Immature natural killer cell (primary cell): ENCODE data around the gene YJU2. TPM values are rescaled to one million over a fixed set of nuclear protein-coding genes. Genes with fewer than 3 reads are reported as not detected.
"Not testable (repeated sequence)": the region's sequence is repeated elsewhere in the genome, so short reads cannot be mapped to it uniquely, and the experiment has no call there.

Experiments used
- DNase-seq, 3 donors: peaks; one replicate each; pipeline ENCODE4 v3.0.0; 2022; ENCODE audit warnings: mixed read lengths in 1 of 3
- H3K27ac Mint-ChIP-seq, 6 donors: one replicate each; pipeline ENCODE4 v1.8.0; 2020; ENCODE audit warnings: mixed read lengths in 6 of 6, mild to moderate bottlenecking in 5 of 6, inconsistent platforms in 4 of 6, moderate library complexity in 3 of 6
- H3K27me3 Mint-ChIP-seq, 3 donors: one replicate each; pipeline ENCODE4 v1.8.0; 2020 to 2021; ENCODE audit warnings: low read depth in 3 of 3, mild to moderate bottlenecking in 3 of 3, mixed read lengths in 3 of 3, moderate library complexity in 3 of 3, inconsistent platforms in 1 of 3
- H3K36me3 Mint-ChIP-seq, 3 donors: one replicate each; pipeline ENCODE4 v1.8.0; 2020; ENCODE audit warnings: mixed read lengths in 3 of 3, inconsistent platforms in 2 of 3, mild to moderate bottlenecking in 2 of 3
- H3K4me1 Mint-ChIP-seq, 2 donors: one replicate each; pipeline ENCODE4 v1.8.0; 2020; ENCODE audit warnings: inconsistent platforms in 2 of 2, mild to moderate bottlenecking in 2 of 2, mixed read lengths in 2 of 2, moderate library complexity in 1 of 2
- H3K4me3 Mint-ChIP-seq, 5 donors: one replicate each; pipeline ENCODE4 v1.8.0; 2020; ENCODE audit warnings: mild to moderate bottlenecking in 5 of 5, mixed read lengths in 5 of 5, inconsistent platforms in 3 of 5, moderate library complexity in 3 of 5
- H3K9me3 Mint-ChIP-seq, 6 donors: one replicate each; pipeline ENCODE4 v1.8.0; 2020; ENCODE audit warnings: mild to moderate bottlenecking in 6 of 6, mixed read lengths in 6 of 6, inconsistent platforms in 4 of 6, moderate library complexity in 3 of 6
- polyA plus RNA-seq, 3 donors: library from polyadenylated mRNA; unstranded; fragments of 300-500 nt; fragmentation: Illumina TruSeq; gene quantifications; one replicate each; pipeline ENCODE4 v1.2.3, GENCODE V29; 2021

Gene YJU2
- polyA plus RNA-seq, 3 donors from 2014 or later, result 13.8 to 42.4 (median 16.9) TPM

DNA sequence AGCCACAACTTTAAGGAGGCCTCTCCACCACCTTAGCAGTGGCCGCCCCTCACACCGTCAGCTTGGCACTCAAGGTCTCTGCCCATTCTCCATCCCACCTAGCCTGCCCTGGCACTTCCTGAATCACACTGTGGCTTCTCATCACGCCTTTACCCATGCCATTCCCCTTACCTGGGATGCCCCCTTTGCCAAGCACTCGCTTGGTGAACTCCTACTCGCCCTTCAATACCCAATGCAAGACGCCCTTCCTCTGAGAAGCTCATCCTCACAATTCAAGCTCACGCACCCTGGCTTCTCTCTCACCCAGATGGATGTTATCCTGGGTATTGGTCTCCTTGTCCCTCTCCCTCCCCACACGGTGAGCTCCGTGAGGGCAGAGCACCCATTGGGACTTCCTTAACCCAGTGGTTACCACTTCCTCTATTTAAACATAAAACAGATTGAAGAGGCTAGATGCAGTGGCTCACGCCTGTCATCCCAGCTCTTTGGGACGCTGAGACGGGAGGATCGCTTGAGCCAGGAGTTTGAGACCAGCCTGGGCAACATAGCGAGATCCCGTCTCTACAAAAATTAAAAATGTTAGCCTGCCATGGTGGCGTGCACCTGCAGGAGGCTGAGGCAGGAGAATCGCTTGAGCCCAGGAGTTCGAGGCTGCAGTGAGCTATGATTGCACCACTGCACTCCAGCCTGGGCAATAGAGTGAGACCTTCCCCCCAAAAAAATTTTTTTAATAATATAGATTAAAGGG lies 19.5 kb downstream of the YJU2 start:
- DNase-seq, result no peak
- Mint-ChIP-seq H3K36me3 (peaks cover 13 to 32% (median 14%) of the 10 kb centered on the region in 3 donors), H3K4me1 (peaks cover 44 to 47% of the 10 kb centered on the region in 2 donors), H3K27me3 (peaks cover 16 to 20% (median 16%) of the 10 kb centered on the region in 3 donors), H3K27ac (peak overlapping the region; percentile 77 to 92 (median 88)), H3K9me3 (no peaks in the 10 kb centered on the region), H3K4me3 (peak overlapping the region; percentile 40 to 82 (median 76))

DNA sequence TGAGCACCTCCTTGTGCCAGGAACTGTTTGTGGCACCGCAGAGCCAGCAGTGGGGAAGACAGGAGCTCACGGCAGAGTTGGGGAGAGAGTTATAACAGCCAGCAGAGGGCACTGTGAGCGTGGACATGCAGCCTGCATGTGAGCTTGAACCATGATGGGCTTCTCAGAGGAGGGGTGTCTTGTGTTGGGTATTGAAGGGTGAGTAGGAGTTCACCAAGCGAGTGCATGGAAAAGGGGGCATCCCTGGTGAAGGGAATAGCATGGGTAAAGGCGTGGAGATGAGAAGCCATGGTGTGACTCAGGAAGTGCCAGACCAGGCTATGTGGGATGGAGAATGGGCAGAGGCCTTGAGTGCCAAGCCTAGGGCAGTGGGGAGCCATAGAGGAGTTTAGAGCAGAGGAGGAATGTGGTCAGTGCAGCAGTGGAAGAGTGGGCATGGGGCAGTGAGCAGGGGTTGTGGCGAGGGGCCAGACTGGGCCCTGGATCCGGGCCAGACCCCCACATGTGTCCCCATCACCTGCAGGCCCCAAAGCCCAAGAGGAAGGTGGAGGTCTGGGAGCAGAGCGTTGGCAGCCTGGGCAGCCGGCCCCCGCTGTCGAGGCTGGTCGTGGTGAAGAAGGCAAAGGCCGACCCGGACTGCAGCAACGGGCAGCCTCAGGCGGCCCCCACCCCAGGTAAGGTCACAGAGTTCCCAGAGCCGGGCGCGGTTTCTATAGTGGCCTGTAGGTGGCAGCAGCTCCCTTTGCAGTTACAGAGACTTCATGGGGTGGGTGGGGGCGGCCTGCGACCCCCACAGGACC lies 20.4 kb downstream of the YJU2 start:
- Mint-ChIP-seq H3K9me3 (no peaks in the 10 kb centered on the region), H3K36me3 (peaks cover 16 to 36% (median 17%) of the 10 kb centered on the region in 3 donors), H3K27ac (peak overlapping the region; percentile 26 to 93 (median 82)), H3K4me3 (peak overlapping the region in 4 of 5 donors; percentile 7 to 49 (median 12)), H3K4me1 (peaks cover 44 to 47% of the 10 kb centered on the region in 2 donors), H3K27me3 (peaks cover 16 to 20% (median 16%) of the 10 kb centered on the region in 3 donors)
- peak; percentile 38 to 48 (median 45) for DNase-seq

DNA sequence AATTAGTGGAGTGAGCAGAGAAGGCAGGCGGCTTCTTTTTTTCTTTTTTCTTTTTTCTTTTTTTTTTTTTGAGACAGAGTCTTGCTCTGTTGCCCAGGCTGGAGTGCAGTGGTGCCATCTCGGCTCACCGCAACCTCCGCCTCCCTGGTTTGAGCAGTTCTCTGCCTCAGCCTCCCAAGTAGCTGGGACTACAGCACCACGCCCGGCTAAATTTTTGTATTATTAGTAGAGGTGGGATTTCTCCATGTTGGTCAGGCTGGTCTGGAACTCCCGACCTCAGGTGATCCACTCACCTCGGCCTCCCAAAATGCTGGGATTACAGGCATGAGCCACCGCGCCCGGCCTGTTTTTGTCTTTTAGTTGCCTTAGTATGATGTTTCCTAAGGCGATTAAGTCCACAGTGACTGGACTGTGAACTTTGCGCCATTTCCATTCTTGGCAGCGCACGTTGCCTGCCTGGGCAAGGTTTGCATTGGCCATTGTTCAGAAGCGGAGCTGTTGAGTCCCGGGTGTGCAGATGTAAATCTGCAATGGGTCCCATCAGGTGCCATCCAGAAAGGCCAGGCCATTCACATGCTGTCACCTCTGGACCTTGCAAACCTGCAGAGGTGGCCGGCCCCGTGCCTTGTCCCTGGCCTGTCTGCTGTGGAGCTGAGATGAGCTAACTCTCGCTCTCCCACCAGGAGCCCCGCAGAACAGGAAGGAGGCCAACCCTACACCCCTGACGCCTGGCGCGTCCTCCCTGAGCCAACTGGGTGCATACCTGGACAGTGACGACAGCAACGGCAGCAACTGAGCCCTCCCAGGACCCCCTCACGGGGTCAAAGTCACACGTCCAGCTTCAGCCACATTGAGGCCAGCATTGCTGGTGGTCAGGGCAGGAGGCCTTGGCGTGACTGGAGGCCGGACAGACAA lies 21.3 kb downstream of the YJU2 start:
- peaks cover 16 to 20% (median 18%) of the 10 kb centered on the region in 3 donors for H3K27me3 Mint-ChIP-seq
- peaks cover 16 to 36% (median 17%) of the 10 kb centered on the region in 3 donors for H3K36me3 Mint-ChIP-seq

DNA sequence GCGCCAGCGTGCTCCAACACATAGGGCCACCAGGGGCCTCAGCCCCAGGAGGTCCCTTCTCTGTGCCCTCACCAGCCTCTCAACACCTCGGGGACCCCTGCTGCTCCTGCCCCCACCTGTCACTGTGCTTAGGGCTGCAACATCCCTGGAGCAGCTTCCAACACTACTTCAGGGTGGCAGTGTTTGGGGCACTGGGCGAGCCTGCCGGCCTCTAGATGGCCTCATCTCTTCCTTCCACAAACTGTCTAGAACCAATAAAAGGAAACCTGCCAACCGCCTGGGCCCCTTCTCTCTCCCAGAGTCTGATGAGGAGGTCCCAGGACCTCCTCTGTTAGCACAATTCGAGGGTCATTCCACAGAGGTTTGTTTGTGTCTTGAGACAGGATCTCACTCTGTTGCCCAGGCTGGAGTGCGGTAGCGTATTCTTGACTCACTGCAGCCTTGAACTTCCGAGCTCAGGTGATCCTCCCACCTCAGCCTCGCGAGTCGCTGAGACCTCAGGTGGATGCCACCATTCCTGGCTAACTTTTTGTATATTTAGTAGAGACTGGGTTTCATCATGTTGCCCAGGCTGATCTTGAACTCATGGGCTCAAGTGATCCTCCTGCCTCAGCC lies 22.0 kb downstream of the YJU2 start:
- no peak overlapping the region for H3K27ac Mint-ChIP-seq
- H3K27me3 Mint-ChIP-seq, result peaks cover 13 to 17% (median 14%) of the 10 kb centered on the region in 3 donors
- H3K36me3 Mint-ChIP-seq, result peaks cover 16 to 36% (median 17%) of the 10 kb centered on the region in 3 donors

More for the DNA sequence above, 21.3 kb downstream of the YJU2 start:
- no peak for DNase-seq
- Mint-ChIP-seq H3K27ac (peak overlapping the region in 1 of 6 donors; percentile 87), H3K4me3 (no peak overlapping the region), H3K4me1 (peaks cover 44% of the 10 kb centered on the region in 2 donors), H3K9me3 (no peaks in the 10 kb centered on the region)

DNA sequence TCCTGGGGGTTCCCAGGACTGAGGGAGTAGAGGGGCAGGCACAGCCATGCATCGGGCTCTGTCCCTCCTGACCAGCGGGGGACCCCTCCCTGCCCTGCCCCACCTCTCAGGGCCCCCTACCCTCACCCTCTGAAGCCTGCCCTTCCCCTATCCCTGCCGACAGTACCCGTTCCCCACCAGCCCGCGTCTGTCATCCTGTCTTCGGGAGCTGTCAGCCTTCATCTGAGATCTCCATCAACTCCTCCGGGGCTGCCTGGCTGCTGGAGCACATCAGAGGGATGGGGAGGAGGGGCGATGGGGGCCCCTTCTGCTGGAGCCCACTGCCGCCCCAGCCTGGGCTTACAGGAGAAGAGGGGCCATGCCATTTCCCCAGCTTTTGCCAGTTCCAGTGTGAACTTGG lies 26.0 kb downstream of the YJU2 start:
- no peaks in the 10 kb centered on the region for H3K9me3 Mint-ChIP-seq
- peaks cover 2 to 4% (median 4%) of the 10 kb centered on the region in 3 donors for H3K27me3 Mint-ChIP-seq
- H3K27ac Mint-ChIP-seq, result no peak overlapping the region
- no peak for DNase-seq
- H3K4me3 Mint-ChIP-seq, result no peak overlapping the region
- peaks cover 0 to 2% of the 10 kb centered on the region in 2 donors for H3K4me1 Mint-ChIP-seq
- H3K36me3 Mint-ChIP-seq, result peaks cover 4 to 16% (median 6%) of the 10 kb centered on the region in 3 donors

More for the DNA sequence above, 22.0 kb downstream of the YJU2 start:
- H3K4me1 Mint-ChIP-seq, result peaks cover 37 to 38% of the 10 kb centered on the region in 2 donors
- no peak for DNase-seq
- no peaks in the 10 kb centered on the region for H3K9me3 Mint-ChIP-seq
- no peak overlapping the region for H3K4me3 Mint-ChIP-seq

DNA sequence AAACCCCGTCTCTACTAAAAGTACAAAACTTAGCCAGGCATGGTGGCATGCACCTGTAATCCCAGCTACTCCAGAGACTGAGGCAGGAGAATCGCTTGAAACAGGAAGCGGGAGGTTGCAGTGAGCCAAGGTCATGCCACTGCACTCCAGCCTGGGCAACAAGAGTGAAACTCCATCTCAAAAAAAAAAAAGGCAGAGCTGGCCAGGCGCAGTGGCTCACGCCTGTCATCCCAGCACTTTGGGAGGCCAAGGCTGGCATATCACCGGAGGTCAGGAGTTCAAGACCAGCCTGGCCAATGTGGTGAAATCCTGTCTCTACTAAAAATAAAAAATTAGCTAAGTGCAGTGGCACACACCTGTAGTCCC lies 27.4 kb downstream of the YJU2 start:
- DNase-seq, H3K4me3 Mint-ChIP-seq, H3K4me1 Mint-ChIP-seq, H3K27ac Mint-ChIP-seq, H3K9me3 Mint-ChIP-seq, H3K27me3 Mint-ChIP-seq, H3K36me3 Mint-ChIP-seq: not testable (repeated sequence)

DNA sequence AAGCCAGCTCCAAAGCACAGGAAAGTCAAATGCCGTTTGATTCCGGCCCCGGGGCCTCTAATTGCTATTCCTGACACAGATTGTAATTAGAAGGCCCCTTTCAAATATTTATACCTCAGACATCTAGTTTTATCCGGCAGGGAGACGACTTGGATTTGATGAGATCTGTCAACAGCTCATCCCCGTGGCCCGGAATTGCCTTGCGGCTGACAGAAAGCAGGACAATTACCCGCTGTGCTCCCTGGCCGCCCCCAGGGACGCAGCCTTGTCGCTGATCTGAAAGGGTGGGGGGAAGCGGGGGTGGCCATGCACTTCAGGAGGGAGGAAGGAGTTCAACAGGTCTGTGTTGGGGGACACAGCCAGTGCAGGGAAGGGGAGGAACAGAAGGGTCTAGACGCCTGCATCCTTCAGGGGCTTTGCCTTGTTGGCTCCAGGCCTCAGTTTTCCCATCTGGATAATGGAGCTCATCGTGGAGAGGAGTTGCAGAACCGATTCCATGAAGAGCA lies 30.4 kb downstream of the YJU2 start:
- DNase-seq, result no peak
- Mint-ChIP-seq H3K27me3 (peaks cover 5 to 16% (median 9%) of the 10 kb centered on the region in 3 donors), H3K27ac (no peak overlapping the region), H3K9me3 (no peaks in the 10 kb centered on the region), H3K4me3 (no peak overlapping the region), H3K36me3 (no peaks in the 10 kb centered on the region), H3K4me1 (peaks cover 4 to 9% of the 10 kb centered on the region in 2 donors)

DNA sequence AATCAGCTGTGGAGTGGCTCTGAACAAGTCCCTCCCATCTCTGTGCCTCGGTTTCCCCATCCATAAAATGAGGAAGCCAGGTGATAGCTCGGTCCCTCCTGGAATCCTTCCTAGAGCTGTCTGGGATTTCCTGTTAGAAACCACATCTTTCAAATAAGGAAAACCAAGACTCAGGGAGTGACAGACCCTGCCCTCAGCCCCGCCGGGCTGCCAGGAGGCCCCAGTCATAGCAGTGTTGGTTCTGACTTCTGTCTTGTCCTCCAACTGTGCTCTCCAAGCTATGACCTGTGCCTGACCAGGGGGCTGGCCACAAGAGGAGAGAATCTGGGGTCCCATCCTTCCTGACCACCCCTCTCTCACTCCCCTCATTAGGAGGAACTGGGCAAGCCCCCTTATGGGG lies 31.1 kb downstream of the YJU2 start:
- H3K4me1 Mint-ChIP-seq, result peaks cover 4 to 9% of the 10 kb centered on the region in 2 donors
- H3K36me3 Mint-ChIP-seq, result no peaks in the 10 kb centered on the region
- DNase-seq, result no peak
- H3K9me3 Mint-ChIP-seq, result no peaks in the 10 kb centered on the region
- no peak overlapping the region for H3K27ac Mint-ChIP-seq
- no peak overlapping the region for H3K4me3 Mint-ChIP-seq
- peaks cover 5 to 16% (median 9%) of the 10 kb centered on the region in 3 donors for H3K27me3 Mint-ChIP-seq

DNA sequence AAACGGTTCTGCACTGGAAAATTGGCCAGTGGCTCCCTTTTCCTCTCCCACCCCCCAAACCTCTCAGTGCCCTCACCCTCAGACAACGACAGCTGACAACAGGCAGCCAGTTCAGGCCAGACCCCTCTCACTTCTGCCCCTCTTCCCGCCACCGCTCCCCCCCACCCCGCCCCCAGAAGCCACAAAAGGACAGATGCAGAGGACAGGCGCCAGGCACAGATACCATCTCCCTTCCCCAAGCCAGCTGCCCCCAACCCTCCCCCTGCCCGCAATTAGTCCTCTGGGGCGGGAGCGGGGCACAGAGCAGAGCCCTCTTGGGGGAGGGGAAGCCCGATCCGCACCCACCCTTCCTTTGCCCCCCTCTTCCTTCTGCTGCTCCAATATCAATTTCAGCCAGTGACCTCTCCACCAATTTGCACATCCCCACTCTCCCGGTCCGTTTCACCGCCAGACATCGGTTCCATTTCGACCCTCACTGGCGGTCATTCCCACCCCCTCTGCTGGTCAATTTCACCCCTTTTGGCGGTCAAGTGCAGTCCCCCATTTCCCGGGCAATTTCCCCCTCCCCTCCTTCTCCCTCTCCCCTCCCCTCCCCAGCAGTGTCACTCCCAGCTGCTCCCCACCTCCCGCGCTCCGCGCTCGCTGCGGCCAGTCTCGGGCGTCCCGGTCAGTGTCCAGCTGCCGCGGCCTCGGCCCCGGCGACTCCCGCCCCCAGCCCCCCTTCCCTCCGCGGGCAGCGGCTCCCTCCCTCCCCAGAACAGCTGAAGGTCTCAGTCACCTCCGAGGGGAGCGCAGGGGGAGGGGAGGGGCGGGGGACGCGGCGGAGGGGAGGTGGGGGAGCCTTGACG lies 31.8 kb downstream of the YJU2 start, which contains the start of gene SHD:
Gene SHD (plus strand): TSS at position 848 of the 848 bp plus-strand sequence. CDS start 798 bp downstream, outside the sequence.
- Mint-ChIP-seq H3K27ac (no peak within 1 kb of the TSS), H3K27me3 (peaks cover 5 to 14% (median 9%) of the 10 kb centered on the region in 3 donors), H3K9me3 (no peaks in the 10 kb centered on the region), H3K4me3 (peak within 1 kb of the TSS; percentile 29 to 68 (median 59)), H3K36me3 (no peaks in the 10 kb centered on the region), H3K4me1 (peaks cover 4 to 9% of the 10 kb centered on the region in 2 donors)
- no peak for DNase-seq

DNA sequence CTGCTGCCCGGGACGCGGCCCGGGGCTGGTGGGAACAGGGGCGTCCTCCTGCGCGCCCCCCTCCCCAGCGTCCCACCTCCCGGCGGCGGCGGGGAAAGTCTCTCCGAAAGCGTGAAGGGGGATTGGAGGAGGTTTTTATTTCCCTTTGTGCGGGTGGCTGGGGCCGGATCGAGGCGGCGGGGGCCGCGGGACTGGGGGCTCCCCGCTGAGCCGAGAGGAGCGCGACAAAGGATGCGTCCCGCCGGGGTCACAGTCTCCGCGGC lies 32.3 kb downstream of the YJU2 start:
- no peak for DNase-seq
- Mint-ChIP-seq H3K27ac (no peak overlapping the region), H3K4me3 (no peak overlapping the region), H3K9me3 (no peaks in the 10 kb centered on the region), H3K27me3 (peaks cover 5 to 14% (median 9%) of the 10 kb centered on the region in 3 donors), H3K4me1 (peaks cover 4 to 9% of the 10 kb centered on the region in 2 donors), H3K36me3 (no peaks in the 10 kb centered on the region)

DNA sequence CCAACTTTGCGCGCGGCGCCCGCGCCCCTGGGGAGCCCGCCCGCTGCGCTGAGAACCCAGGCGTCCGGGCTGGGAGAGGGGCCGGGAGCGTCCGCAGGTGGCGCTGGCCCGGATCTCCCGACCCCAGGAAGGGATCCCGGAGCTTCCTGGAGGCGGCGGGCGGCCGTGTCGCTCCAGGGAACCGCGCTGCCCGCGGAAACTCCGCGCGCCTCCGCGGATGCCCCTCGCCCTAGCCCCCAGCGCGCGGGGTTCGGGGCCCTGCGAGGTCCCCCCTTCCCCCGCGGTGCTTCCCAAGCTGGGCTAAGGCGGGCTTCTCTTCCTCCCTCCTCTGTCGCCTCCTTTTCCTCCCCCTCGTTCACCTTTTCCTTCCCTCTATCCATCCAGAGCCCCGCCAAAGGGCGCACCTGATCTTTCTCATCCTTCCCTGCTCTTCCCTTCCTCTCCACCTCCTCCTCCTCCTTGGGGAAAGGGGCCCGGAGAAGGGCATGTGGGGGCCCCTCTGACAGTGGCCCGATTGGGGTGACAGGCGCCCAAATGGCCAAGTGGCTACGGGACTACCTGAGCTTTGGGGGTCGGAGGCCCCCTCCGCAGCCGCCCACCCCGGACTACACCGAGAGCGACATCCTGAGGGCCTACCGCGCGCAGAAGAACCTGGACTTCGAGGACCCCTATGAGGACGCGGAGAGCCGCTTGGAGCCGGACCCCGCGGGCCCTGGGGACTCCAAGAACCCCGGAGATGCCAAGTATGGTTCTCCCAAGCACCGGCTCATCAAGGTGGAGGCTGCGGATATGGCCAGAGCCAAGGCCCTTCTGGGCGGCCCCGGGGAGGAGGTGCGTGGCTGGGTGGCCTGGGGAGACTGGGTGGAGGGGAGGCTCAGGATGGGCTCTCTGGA lies 32.9 kb downstream of the YJU2 start:
- H3K4me1 Mint-ChIP-seq, result peaks cover 4 to 9% of the 10 kb centered on the region in 2 donors
- H3K27me3 Mint-ChIP-seq, result peaks cover 5 to 14% (median 9%) of the 10 kb centered on the region in 3 donors
- no peak for DNase-seq
- peak overlapping the region in 3 of 5 donors; percentile 32 to 56 (median 47) for H3K4me3 Mint-ChIP-seq
- H3K36me3 Mint-ChIP-seq, result no peaks in the 10 kb centered on the region
- H3K9me3 Mint-ChIP-seq, result no peaks in the 10 kb centered on the region
- no peak overlapping the region for H3K27ac Mint-ChIP-seq
